K562 (cell line): Measurements from ENCODE around the gene PPIH. TPM values are rescaled to one million over a fixed set of nuclear protein-coding genes. Genes with fewer than 3 reads are reported as not detected.
"Not testable (repeated sequence)": the region's sequence is repeated elsewhere in the genome, so short reads cannot be mapped to it uniquely, and the experiment has no call there.

ENCODE experiments used
- ATAC-seq: fragments of 200-7000 bp; cut with Tn5 transposase; 3 replicates; pipeline ENCODE4 v1.9.1; 2020; ENCODE audit warnings: moderate library complexity
- BruUV-seq: library from RNA; stranded (reverse); fragments of 400-500 nt; replicated peaks from 2 replicates; lab custom pipeline; 2021; lab: Mats Ljungman, UMichigan
- CTCF ChIA-PET: fragments of 300-600 bp; formaldehyde crosslinking; extraction: SDS; loops from one replicate; lab custom pipeline; 2021; ENCODE audit warnings: low intra/inter-chr PET ratio; lab: Yijun Ruan, JAX
- POLR2A ChIA-PET: fragments of 300-600, 350-650 bp; sonication (Branson Sonifier 250); formaldehyde crosslinking; extraction: SDS; loops from one replicate; lab custom pipeline; 2021; ENCODE audit warnings: antibody characterized with exemption, inconsistent platforms; lab: Yijun Ruan, JAX
- DNase-seq, 4 experiments: peaks; one replicate each; pipeline versions ENCODE4 v3.0.0 to v3.0.0-alpha.2; 2011 to 2018; ENCODE audit warnings: low spot score in 3 of 4, mixed read lengths in 3 of 4; ENCODE audit errors: extremely low read depth in 1 of 4
- FAIRE-seq: peaks from 2 replicates; lab custom pipeline; 2011; peaks lifted over from hg19 to GRCh38; lab: Jason Lieb, UNC
- H2AFZ ChIP-seq: 2 replicates; pipeline ENCODE4 v1.6.0; 2011; ENCODE audit warnings: low read depth, low read length, control low read depth, inconsistent platforms
- H3K27ac ChIP-seq: fragments of 200-600 bp; 3 replicates; pipeline ENCODE4 v1.8.0; 2011; ENCODE audit warnings: low read depth, mild to moderate bottlenecking, control low read depth, inconsistent platforms, low read length, moderate library complexity, mixed read lengths; ENCODE audit errors: extremely low read depth
- H3K27me3 ChIP-seq, 2 experiments: fragments of 300-600 bp in 1 of 2; 2 replicates in 1 of 2; 3 replicates in 1 of 2; pipeline versions ENCODE4 v1.6.0 to v1.8.0; 2011; ENCODE audit warnings: inconsistent platforms in 2 of 2, low read length in 2 of 2, mild to moderate bottlenecking in 1 of 2, mixed read lengths in 1 of 2, moderate library complexity in 1 of 2; ENCODE audit not compliant: control insufficient read depth in 2 of 2, insufficient read depth in 2 of 2
- H3K36me3 ChIP-seq: fragments of 300-600 bp; 3 replicates; pipeline ENCODE4 v1.8.0; 2011; ENCODE audit warnings: mild to moderate bottlenecking, low read length, inconsistent platforms; ENCODE audit not compliant: control insufficient read depth, insufficient read depth
- H3K4me1 ChIP-seq, 2 experiments: fragments of 200-600 bp in 1 of 2; replicated peaks in 1 of 2; 2 replicates in 1 of 2; 3 replicates in 1 of 2; pipeline versions ENCODE4 v1.5.1 to v1.8.0; 2011; ENCODE audit warnings: inconsistent platforms in 2 of 2, low read length in 2 of 2, mild to moderate bottlenecking in 1 of 2, mixed read lengths in 1 of 2, moderate library complexity in 1 of 2; ENCODE audit not compliant: control insufficient read depth in 2 of 2, insufficient read depth in 2 of 2
- H3K4me2 ChIP-seq: 2 replicates; pipeline ENCODE4 v1.6.1; 2011; ENCODE audit warnings: low read length, control low read depth, inconsistent platforms, mixed read lengths; ENCODE audit not compliant: insufficient read depth
- H3K4me3 ChIP-seq: fragments of 200-600 bp; sonication (generic), shearing (Covaris generic); 2 replicates; pipeline ENCODE4 v1.5.1; 2016; ENCODE audit warnings: control low read depth, inconsistent platforms
- H3K79me2 ChIP-seq: fragments of 200-600 bp; 3 replicates; pipeline ENCODE4 v1.8.0; 2011; ENCODE audit warnings: low read length, inconsistent platforms; ENCODE audit not compliant: control insufficient read depth, insufficient read depth
- H3K9ac ChIP-seq, 2 experiments: 2 replicates each; pipeline versions ENCODE4 v1.6.0 to v1.6.1; 2011; ENCODE audit warnings: low read depth in 2 of 2, low read length in 2 of 2, control low read depth in 1 of 2, inconsistent platforms in 1 of 2, mild to moderate bottlenecking in 1 of 2, mixed read lengths in 1 of 2; ENCODE audit not compliant: insufficient read depth in 1 of 2
- H3K9me1 ChIP-seq: one replicate; pipeline ENCODE4 v1.6.0; 2011; ENCODE audit warnings: inconsistent platforms, mild to moderate bottlenecking, low read length, moderate library complexity; ENCODE audit not compliant: control insufficient read depth, insufficient read depth
- H3K9me3 ChIP-seq: replicated peaks from 2 replicates; pipeline ENCODE4 v1.5.1; 2011; ENCODE audit warnings: low read depth, low read length, inconsistent platforms; ENCODE audit not compliant: control insufficient read depth, insufficient read depth
- H4K20me1 ChIP-seq: replicated peaks from 2 replicates; pipeline ENCODE4 v1.6.1; 2011; ENCODE audit warnings: low read length, inconsistent platforms, mixed read lengths; ENCODE audit not compliant: control insufficient read depth, insufficient read depth
- EGR1 ChIP-seq: fragments of 450-650 bp; conservative IDR thresholded peaks from 2 replicates; pipeline ENCODE4 v1.6.1; 2017; ENCODE audit warnings: mild to moderate bottlenecking
- ZNF143 ChIP-seq: sonication (generic); formaldehyde crosslinking; IDR thresholded peaks from 2 replicates; pipeline ENCODE4 v1.9.0; 2022; ENCODE audit warnings: mild to moderate bottlenecking, missing genetic modification reagents
- WGBS: fragments of 100-300 bp; shearing (Covaris generic); methylation state at CpG from one replicate; pipeline ENCODE4 v1.1.6; 2016; ENCODE audit warnings: low coverage, mixed read lengths; ENCODE audit not compliant: insufficient coverage; ENCODE audit errors: missing lambda C conversion rate; 5-methylcytosine and 5-hydroxymethylcytosine counted together
- in situ Hi-C: fragments of 300-500 bp; cut with MboI; formaldehyde crosslinking; loops from 4 replicates; pipeline ENCODE4 v1.15.0; 2018; ENCODE audit warnings: inconsistent platforms, mixed read lengths
- intact Hi-C: fragments of 100-400 bp; cut with micrococcal nuclease; formaldehyde crosslinking; loops from 2 replicates; pipeline ENCODE4 v1.14.2; 2022
- polyA plus RNA-seq, 8 experiments: library from polyadenylated mRNA; depleted of rRNA in 4 of 8; stranded (reverse) in 5 of 8; unstranded in 3 of 8; fragments of >200 nt; fragmentation: Nextera tagmentation in 2 of 8; fragmentation: Illumina TruSeq in 1 of 8; extraction: Ambion mirVana in 2 of 8; extraction: Trizol in 1 of 8; gene quantifications; 2 replicates each; pipeline versions ENCODE4 v1.2.1 to v1.2.3, GENCODE V29; 2011 to 2014; ENCODE audit warnings: inconsistent platforms in 1 of 8, missing spikeins in 1 of 8
- total RNA-seq, 7 experiments: library from RNA; depleted of rRNA in 6 of 7; stranded (reverse); fragments of >200 nt in 6 of 7; fragmentation: Illumina TruSeq in 2 of 7; extraction: Trizol in 2 of 7; gene quantifications; 2 replicates each; pipeline versions ENCODE4 v1.2.1 to v1.2.3, GENCODE V29; 2011 to 2021; ENCODE audit warnings: low replicate concordance in 1 of 7

PPIH gene
- total and polyA plus RNA-seq, 9 of the 15 experiments (the other 6 are each of a cell fraction or from before 2014, with no cell fraction given), result 197 to 470 (median 277) TPM

GRCh38 chr1:42722403-42722802 lies 64.2 kb downstream of the PPIH start:
- H3K27ac ChIP-seq, H2AFZ ChIP-seq, DNase-seq, FAIRE-seq, H3K9ac ChIP-seq, intact Hi-C loops, H3K9me3 ChIP-seq, H3K79me2 ChIP-seq, POLR2A ChIA-PET, H3K4me2 ChIP-seq, H3K36me3 ChIP-seq, H4K20me1 ChIP-seq, H3K27me3 ChIP-seq, H3K9me1 ChIP-seq, BruUV-seq, ATAC-seq, H3K4me3 ChIP-seq, in situ Hi-C loops, H3K4me1 ChIP-seq: not testable (repeated sequence)
- CTCF ChIA-PET, result interaction anchor here (0.7 kb wide), 2 partner anchors 26 to 361 kb away, joined by 3 to 8 read pairs; no protein-coding TSS in a partner anchor
- 50% methylated on average over 1 of the region's 2 CpGs for WGBS

- TF ChIP-seq ZNF143 (CRISPR knock-in tag), result no peak
- peak; percentile 37; the same call in 1 of the 2 replicates for TF ChIP-seq EGR1
- Histone ChIP-seq H3K4me3 (no peak overlapping the region), H3K9ac (no peak overlapping the region), H3K36me3 (no peaks in the 10 kb centered on the region), H3K27ac (no peak overlapping the region), H3K4me2 (no peak overlapping the region), H3K9me3 (no peaks in the 10 kb centered on the region), H3K27me3 (no peaks in the 10 kb centered on the region), H3K9me1 (no peaks in the 10 kb centered on the region), H3K4me1 (no peaks in the 10 kb centered on the region), H2AFZ (no peak overlapping the region), H3K79me2 (no peaks in the 10 kb centered on the region), H4K20me1 (no peaks in the 10 kb centered on the region)
- FAIRE-seq (no peak), DNase-seq (no peak), ATAC-seq (no peak)
- ChIA-PET CTCF (no interaction called here), POLR2A (no interaction called here)
- in situ Hi-C loops (no loop called here), intact Hi-C loops (no loop called here)
- 28% methylated on average over 6 of the region's 6 CpGs for WGBS
- no TSS peak for BruUV-seq
Measured at GRCh38 chr1:42723511-42723910, 65.3 kb downstream of the PPIH start.
